ENCODE data around the gene SLC13A5. TPM values are rescaled to one million over a fixed set of nuclear protein-coding genes. Genes with fewer than 3 reads are reported as not detected.

Gene SLC13A5
- total RNA-seq, 1 donor from 2014 or later: 0.54 TPM

DNA sequence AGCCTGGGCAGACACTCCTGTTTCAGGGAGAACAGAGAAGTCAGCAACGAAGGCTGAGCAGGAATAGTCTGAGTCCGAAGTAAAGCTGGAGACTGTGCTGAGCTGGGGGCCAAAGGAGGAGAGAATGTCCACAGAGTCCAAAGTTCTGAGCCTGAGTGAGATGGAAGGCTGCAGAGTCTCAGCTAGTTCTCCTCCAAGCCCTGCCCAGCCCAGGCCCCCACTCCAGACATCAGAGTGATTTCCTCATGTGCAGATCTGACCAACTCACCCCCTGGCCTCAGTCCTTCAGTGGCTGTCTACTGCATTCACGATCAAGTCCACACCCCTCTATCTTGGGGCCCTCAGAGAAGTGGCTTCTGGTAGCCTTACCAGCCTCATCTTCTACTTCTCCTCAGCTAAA, 21.6 kb downstream of the SLC13A5 start:
- no peak overlapping the region for H3K4me3 Mint-ChIP-seq
- H3K27ac Mint-ChIP-seq (ENCODE audit: unreplicated experiment): no peak overlapping the region
- peaks cover 38% of the 10 kb centered on the region for H3K27me3 Mint-ChIP-seq (ENCODE audit: low read depth)

DNA sequence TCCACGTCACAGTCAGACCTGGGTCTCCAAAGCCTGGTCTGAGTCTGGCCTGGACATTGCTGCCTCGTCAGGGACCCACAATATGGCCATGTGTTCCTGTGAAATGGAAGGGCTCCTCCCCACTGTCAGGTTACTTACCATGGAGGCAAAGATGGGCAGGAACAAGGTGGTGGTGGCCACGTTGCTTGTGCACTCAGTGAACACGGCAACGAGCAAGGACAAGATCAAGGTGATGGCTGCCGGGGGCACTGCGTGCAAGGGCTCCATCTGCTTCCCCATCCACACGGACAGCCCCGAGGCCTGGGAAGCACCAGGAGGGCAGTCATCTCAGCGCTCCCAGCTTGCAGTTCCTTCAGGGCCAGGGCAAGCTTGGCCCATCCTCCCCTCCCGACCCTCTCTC, 22.5 kb downstream of the SLC13A5 start:
- DNase-seq (ENCODE audit: low read depth, low spot score): no peak

More for the DNA sequence above, 21.6 kb downstream of the SLC13A5 start:
- Mint-ChIP-seq H3K36me3 (ENCODE audit: low read depth) (no peaks in the 10 kb centered on the region), H3K4me1 (no peaks in the 10 kb centered on the region), H3K9me3 (no peaks in the 10 kb centered on the region)
- DNase-seq (ENCODE audit: low read depth, low spot score): no peak
- TF ChIP-seq, protein P1, sequence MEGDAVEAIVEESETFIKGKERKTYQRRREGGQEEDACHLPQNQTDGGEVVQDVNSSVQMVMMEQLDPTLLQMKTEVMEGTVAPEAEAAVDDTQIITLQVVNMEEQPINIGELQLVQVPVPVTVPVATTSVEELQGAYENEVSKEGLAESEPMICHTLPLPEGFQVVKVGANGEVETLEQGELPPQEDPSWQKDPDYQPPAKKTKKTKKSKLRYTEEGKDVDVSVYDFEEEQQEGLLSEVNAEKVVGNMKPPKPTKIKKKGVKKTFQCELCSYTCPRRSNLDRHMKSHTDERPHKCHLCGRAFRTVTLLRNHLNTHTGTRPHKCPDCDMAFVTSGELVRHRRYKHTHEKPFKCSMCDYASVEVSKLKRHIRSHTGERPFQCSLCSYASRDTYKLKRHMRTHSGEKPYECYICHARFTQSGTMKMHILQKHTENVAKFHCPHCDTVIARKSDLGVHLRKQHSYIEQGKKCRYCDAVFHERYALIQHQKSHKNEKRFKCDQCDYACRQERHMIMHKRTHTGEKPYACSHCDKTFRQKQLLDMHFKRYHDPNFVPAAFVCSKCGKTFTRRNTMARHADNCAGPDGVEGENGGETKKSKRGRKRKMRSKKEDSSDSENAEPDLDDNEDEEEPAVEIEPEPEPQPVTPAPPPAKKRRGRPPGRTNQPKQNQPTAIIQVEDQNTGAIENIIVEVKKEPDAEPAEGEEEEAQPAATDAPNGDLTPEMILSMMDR (conservative IDR thresholded peaks at IDR 0.05): no peak

DNA sequence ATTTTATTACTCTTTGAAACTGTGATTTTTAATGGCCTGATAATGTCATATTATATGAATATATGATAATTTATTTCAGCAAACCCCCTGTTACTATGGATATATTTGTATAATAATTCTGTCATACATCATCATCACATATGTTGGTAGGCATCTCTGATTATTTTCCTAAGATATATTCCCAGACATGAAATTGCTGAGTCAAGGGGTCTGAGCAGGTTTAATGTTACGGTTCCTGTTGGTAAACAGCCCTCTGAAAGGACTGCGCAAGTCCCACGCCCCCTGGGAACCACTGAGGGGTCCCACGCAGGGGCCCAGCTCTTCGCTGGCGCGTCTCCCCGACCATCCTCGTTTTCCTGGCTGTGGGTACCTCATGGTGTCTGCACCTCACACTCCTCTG, 24.2 kb downstream of the SLC13A5 start:
- Mint-ChIP-seq H3K4me3 (no peak overlapping the region), H3K9me3 (no peaks in the 10 kb centered on the region), H3K27ac (ENCODE audit: unreplicated experiment) (no peak overlapping the region), H3K36me3 (ENCODE audit: low read depth) (no peaks in the 10 kb centered on the region), H3K4me1 (no peaks in the 10 kb centered on the region), H3K27me3 (ENCODE audit: low read depth) (peaks cover 40% of the 10 kb centered on the region)
- TF ChIP-seq, protein P1 (conservative IDR thresholded peaks at IDR 0.05): no peak
- no peak for DNase-seq (ENCODE audit: low read depth, low spot score)

More for the DNA sequence above, 22.5 kb downstream of the SLC13A5 start:
- Mint-ChIP-seq H3K4me1 (no peaks in the 10 kb centered on the region), H3K27me3 (ENCODE audit: low read depth) (peaks cover 43% of the 10 kb centered on the region), H3K36me3 (ENCODE audit: low read depth) (no peaks in the 10 kb centered on the region), H3K27ac (ENCODE audit: unreplicated experiment) (no peak overlapping the region), H3K9me3 (no peaks in the 10 kb centered on the region), H3K4me3 (no peak overlapping the region)
- TF ChIP-seq, protein P1 (conservative IDR thresholded peaks at IDR 0.05): no peak

DNA sequence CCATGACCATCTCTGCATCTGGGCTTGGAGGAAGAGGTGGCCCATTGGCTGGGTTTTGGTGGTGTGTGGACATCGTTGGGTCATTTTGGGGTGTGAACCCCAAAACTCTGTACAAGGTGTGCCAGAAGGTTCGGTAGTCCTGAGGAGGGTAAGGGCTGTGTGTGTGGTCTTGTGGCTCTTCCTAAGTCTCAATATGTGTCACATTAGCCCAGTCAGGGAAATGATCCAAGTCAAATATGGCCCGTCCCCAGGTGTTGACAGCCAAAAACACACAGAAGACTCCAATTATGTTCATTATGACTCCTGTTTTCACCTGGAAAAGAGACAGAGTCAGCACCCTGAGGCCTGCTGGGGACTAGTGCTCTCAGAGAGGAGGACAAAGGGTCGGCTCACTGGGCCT, 27.1 kb downstream of the SLC13A5 start:
- Mint-ChIP-seq H3K4me1 (no peaks in the 10 kb centered on the region), H3K9me3 (peaks cover 2% of the 10 kb centered on the region), H3K36me3 (ENCODE audit: low read depth) (no peaks in the 10 kb centered on the region), H3K4me3 (no peak overlapping the region), H3K27me3 (ENCODE audit: low read depth) (peaks cover 22% of the 10 kb centered on the region), H3K27ac (ENCODE audit: unreplicated experiment) (no peak overlapping the region)
- TF ChIP-seq, protein P1 (conservative IDR thresholded peaks at IDR 0.05): no peak
- DNase-seq (ENCODE audit: low read depth, low spot score): no peak

DNA sequence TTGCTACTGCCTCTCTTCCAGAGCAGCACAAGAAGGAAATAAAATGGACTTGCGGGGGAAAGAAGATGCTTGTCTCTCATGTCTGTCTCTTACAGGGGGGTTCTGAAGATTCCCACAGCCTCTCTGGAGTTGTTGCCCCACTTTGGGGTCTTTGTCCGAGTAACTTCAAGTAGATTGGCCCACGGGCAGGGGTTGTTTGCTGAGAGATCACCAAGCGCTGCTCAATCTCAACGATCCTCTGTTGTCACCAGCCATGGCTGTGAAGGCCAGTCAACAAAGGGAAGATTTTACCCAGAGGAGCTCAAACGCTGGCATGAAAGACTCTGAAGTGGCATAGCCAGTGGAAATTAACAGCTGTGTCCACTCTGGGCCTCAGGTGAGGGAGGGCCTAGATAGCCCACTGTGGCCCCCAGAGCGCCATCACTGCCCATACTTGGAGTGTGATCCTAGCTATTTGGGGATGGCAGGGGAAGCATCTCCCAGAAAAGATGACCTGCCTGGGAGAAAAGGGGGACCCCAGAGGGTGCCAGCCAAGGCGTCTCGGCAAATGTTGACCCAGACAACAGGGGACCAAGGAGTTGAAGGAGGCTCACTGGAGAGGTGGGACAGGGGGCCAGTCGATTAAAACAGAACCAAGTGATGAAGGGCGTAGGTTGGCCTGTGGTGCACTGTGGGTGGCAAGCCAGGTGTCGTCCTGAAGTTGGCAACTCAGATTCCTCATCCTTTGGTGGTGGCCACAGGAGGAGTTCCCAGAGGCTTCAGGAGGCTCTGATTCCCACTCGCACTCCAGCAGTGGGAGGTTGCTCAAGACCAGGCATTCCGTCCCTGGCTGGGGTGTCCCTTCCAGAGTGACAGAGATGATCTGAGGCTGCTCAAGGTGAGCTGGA, 28.0 kb downstream of the SLC13A5 start:
- H3K4me1 Mint-ChIP-seq: no peaks in the 10 kb centered on the region
- no peaks in the 10 kb centered on the region for H3K36me3 Mint-ChIP-seq (ENCODE audit: low read depth)
- no peak overlapping the region for H3K4me3 Mint-ChIP-seq
- peaks cover 25% of the 10 kb centered on the region for H3K27me3 Mint-ChIP-seq (ENCODE audit: low read depth)
- H3K27ac Mint-ChIP-seq (ENCODE audit: unreplicated experiment): no peak overlapping the region
- H3K9me3 Mint-ChIP-seq: peaks cover 2% of the 10 kb centered on the region
- DNase-seq (ENCODE audit: low read depth, low spot score): no peak
- TF ChIP-seq, protein P1 (conservative IDR thresholded peaks at IDR 0.05): no peak
